H1 (cell line): ENCODE data around the gene RSPH9. TPM values are rescaled to one million over a fixed set of nuclear protein-coding genes. Genes with fewer than 3 reads are reported as not detected.

Source experiments
- CTCF ChIA-PET: fragments of 300-600 bp; sonication (Branson Sonifier 250); formaldehyde crosslinking; loops from one replicate; lab custom pipeline; 2021; ENCODE audit not compliant: partially characterized antibody; lab: Charles Lee
- POLR2A ChIA-PET: fragments of 300-600 bp; sonication (Branson Sonifier 250); formaldehyde crosslinking; loops from one replicate; lab custom pipeline; 2021; ENCODE audit warnings: inconsistent platforms; ENCODE audit not compliant: partially characterized antibody; lab: Charles Lee
- DNase-seq, 2 experiments: peaks; one replicate each; pipeline versions ENCODE4 v3.0.0 to v3.0.0-alpha.2; 2010 to 2022; ENCODE audit warnings: low spot score in 2 of 2, low read depth in 1 of 2, mixed read lengths in 1 of 2
- FAIRE-seq: peaks from 2 replicates; lab custom pipeline; 2011; peaks lifted over from hg19 to GRCh38; lab: Jason Lieb, UNC
- H2AFZ ChIP-seq: 2 replicates; pipeline ENCODE4 v1.8.1; 2012; ENCODE audit warnings: low read length, inconsistent platforms
- H2AK5ac ChIP-seq: 2 replicates; pipeline ENCODE4 v1.6.1; 2013; ENCODE audit warnings: low read depth, low read length
- H2BK120ac ChIP-seq: replicated peaks from 2 replicates; pipeline ENCODE3; 2013; ENCODE audit warnings: low read depth, low read length, inconsistent platforms
- H2BK12ac ChIP-seq: 2 replicates; pipeline ENCODE4 v1.6.1; 2013; ENCODE audit warnings: low read depth, low read length
- H2BK15ac ChIP-seq: 2 replicates; pipeline ENCODE4 v1.6.1; 2013; ENCODE audit warnings: low read length
- H2BK20ac ChIP-seq: 2 replicates; pipeline ENCODE4 v1.6.1; 2013; ENCODE audit warnings: low read length
- H2BK5ac ChIP-seq: 2 replicates; pipeline ENCODE4 v1.6.1; 2013; ENCODE audit warnings: low read depth, low read length
- H3K14ac ChIP-seq: 2 replicates; pipeline ENCODE4 v1.6.1; 2013; ENCODE audit warnings: inconsistent platforms; ENCODE audit not compliant: insufficient read length
- H3K18ac ChIP-seq: 2 replicates; pipeline ENCODE4 v1.6.1; 2013; ENCODE audit warnings: low read length; ENCODE audit errors: extremely low read depth
- H3K23ac ChIP-seq: 2 replicates; pipeline ENCODE4 v1.6.1; 2013; ENCODE audit warnings: inconsistent platforms; ENCODE audit not compliant: insufficient read length
- H3K23me2 ChIP-seq: 2 replicates; pipeline ENCODE4 v1.6.1; 2013; ENCODE audit warnings: low read depth, low read length
- H3K27ac ChIP-seq: 2 replicates; pipeline ENCODE4 v1.6.1; 2011; ENCODE audit warnings: low read depth, low read length, inconsistent platforms
- H3K27me3 ChIP-seq, 4 experiments: replicated peaks in 1 of 4; 1 replicate in 1 of 4; 2 replicates in 3 of 4; pipeline versions ENCODE4 v1.6.1 to v1.8.1; 2011 to 2013; ENCODE audit warnings: low read length in 3 of 4, mild to moderate bottlenecking in 3 of 4, inconsistent platforms in 2 of 4, mixed read lengths in 2 of 4, moderate library complexity in 1 of 4; ENCODE audit not compliant: control insufficient read depth in 3 of 4, insufficient read depth in 3 of 4; ENCODE audit errors: extremely low read depth in 1 of 4
- H3K36me3 ChIP-seq, 4 experiments: 2 replicates each; pipeline versions ENCODE4 v1.6.1 to v1.8.1; 2011 to 2013; ENCODE audit warnings: mild to moderate bottlenecking in 4 of 4, low read length in 3 of 4, moderate library complexity in 2 of 4, control low read depth in 1 of 4, inconsistent platforms in 1 of 4; ENCODE audit not compliant: insufficient read depth in 4 of 4, control insufficient read depth in 2 of 4
- H3K4ac ChIP-seq: replicated peaks from 2 replicates; pipeline ENCODE3; 2013; ENCODE audit warnings: low read length, low read depth, mixed read lengths, inconsistent platforms; ENCODE audit not compliant: insufficient read length
- H3K4me1 ChIP-seq, 4 experiments: replicated peaks in 1 of 4; 1 replicate in 1 of 4; 2 replicates in 3 of 4; pipeline versions ENCODE4 v1.6.1 to v1.8.1; 2011 to 2013; ENCODE audit warnings: low read length in 3 of 4, inconsistent platforms in 2 of 4, mixed read lengths in 1 of 4; ENCODE audit not compliant: insufficient read depth in 4 of 4, control insufficient read depth in 3 of 4
- H3K4me2 ChIP-seq, 2 experiments: 2 replicates each; pipeline versions ENCODE4 v1.6.1 to v1.8.1; 2011 to 2013; ENCODE audit warnings: low read depth in 2 of 2, low read length in 2 of 2, control low read depth in 1 of 2, inconsistent platforms in 1 of 2, mild to moderate bottlenecking in 1 of 2; ENCODE audit not compliant: insufficient read depth in 1 of 2
- H3K4me3 ChIP-seq, 4 experiments: fragments of 200-600, 300-600 bp in 1 of 4; sonication (generic), shearing (Covaris generic), sonication (Bioruptor Twin) in 1 of 4; 2 replicates each; pipeline versions ENCODE4 v1.5.1 to v1.8.1; 2011 to 2016; ENCODE audit warnings: low read length in 4 of 4, low read depth in 3 of 4, control low read depth in 2 of 4, inconsistent platforms in 2 of 4, mild to moderate bottlenecking in 2 of 4, mixed read lengths in 1 of 4, moderate library complexity in 1 of 4; ENCODE audit not compliant: insufficient read depth in 2 of 4; ENCODE audit errors: extremely low read depth in 1 of 4
- H3K56ac ChIP-seq: replicated peaks from 2 replicates; pipeline ENCODE3; 2013; ENCODE audit warnings: low read depth, mild to moderate bottlenecking, mixed read lengths, low read length, inconsistent platforms; ENCODE audit not compliant: insufficient read length
- H3K79me1 ChIP-seq: 2 replicates; pipeline ENCODE4 v1.6.1; 2013; ENCODE audit warnings: low read depth, low read length, control low read depth
- H3K79me2 ChIP-seq, 2 experiments: 2 replicates each; pipeline versions ENCODE4 v1.6.1 to v1.8.1; 2012 to 2013; ENCODE audit warnings: low read length in 2 of 2, mild to moderate bottlenecking in 2 of 2, inconsistent platforms in 1 of 2; ENCODE audit not compliant: insufficient read depth in 2 of 2, control insufficient read depth in 1 of 2
- H3K9ac ChIP-seq, 4 experiments: replicated peaks in 1 of 4; 1 replicate in 1 of 4; 2 replicates in 3 of 4; pipeline versions ENCODE4 v1.6.1 to v1.8.1; 2011 to 2013; ENCODE audit warnings: low read depth in 3 of 4, low read length in 3 of 4, control low read depth in 2 of 4, mild to moderate bottlenecking in 2 of 4, moderate library complexity in 2 of 4, inconsistent platforms in 1 of 4; ENCODE audit errors: extremely low read depth in 1 of 4
- H3K9me3 ChIP-seq, 2 experiments: 2 replicates each; pipeline versions ENCODE4 v1.6.1 to v1.8.1; 2012 to 2013; ENCODE audit warnings: mild to moderate bottlenecking in 2 of 2, moderate library complexity in 2 of 2, control low read depth in 1 of 2, inconsistent platforms in 1 of 2, low read depth in 1 of 2, low read length in 1 of 2, mixed read lengths in 1 of 2; ENCODE audit not compliant: insufficient read depth in 2 of 2
- H4K20me1 ChIP-seq, 2 experiments: replicated peaks in 1 of 2; 2 replicates each; pipeline versions ENCODE3 to v1.8.1; 2011 to 2013; ENCODE audit warnings: inconsistent platforms in 2 of 2, low read length in 2 of 2, mild to moderate bottlenecking in 1 of 2; ENCODE audit not compliant: insufficient read depth in 2 of 2, control insufficient read depth in 1 of 2
- H4K5ac ChIP-seq: 2 replicates; pipeline ENCODE4 v1.6.1; 2013; ENCODE audit warnings: low read length, low read depth, mixed read lengths, inconsistent platforms; ENCODE audit not compliant: insufficient read length
- H4K8ac ChIP-seq: 2 replicates; pipeline ENCODE4 v1.8.0; 2013; ENCODE audit warnings: mild to moderate bottlenecking, moderate library complexity, low read length, inconsistent platforms; ENCODE audit not compliant: insufficient read depth; ENCODE audit errors: extremely low read depth
- H4K91ac ChIP-seq: replicated peaks from 2 replicates; pipeline ENCODE3; 2013; ENCODE audit warnings: low read length, mixed read lengths, inconsistent platforms; ENCODE audit not compliant: insufficient read length
- ATF2 ChIP-seq: IDR thresholded peaks from 2 replicates; pipeline ENCODE4 v1.6.1; 2012; ENCODE audit warnings: low read length, inconsistent platforms
- E2F6 ChIP-seq: IDR thresholded peaks from 2 replicates; pipeline ENCODE4 v1.6.1; 2012; ENCODE audit warnings: inconsistent platforms
- KDM1A ChIP-seq: fragments of 200-600, 300-600 bp; sonication (generic); IDR thresholded peaks from 2 replicates; pipeline ENCODE4 v1.7.1; 2016; ENCODE audit warnings: mild to moderate bottlenecking, low read length, borderline replicate concordance
- KDM5A ChIP-seq: fragments of 200-600 bp; IDR thresholded peaks from 2 replicates; pipeline ENCODE4 v1.7.1; 2012; ENCODE audit warnings: mild to moderate bottlenecking, low read length, inconsistent platforms, mixed read lengths
- POU5F1 ChIP-seq: IDR thresholded peaks from 2 replicates; pipeline ENCODE4 v1.6.1; 2011; ENCODE audit warnings: low read depth, mild to moderate bottlenecking, low read length, moderate library complexity
- SP1 ChIP-seq: IDR thresholded peaks from 2 replicates; pipeline ENCODE4 v1.6.1; 2011; ENCODE audit warnings: low read depth, low read length
- SRF ChIP-seq: IDR thresholded peaks from 2 replicates; pipeline ENCODE4 v1.6.1; 2011; ENCODE audit warnings: mild to moderate bottlenecking, low read depth, low read length, moderate library complexity
- WGBS, 2 experiments: shearing (Covaris generic) in 1 of 2; methylation state at CpG; one replicate each; pipeline versions ENCODE4 v1.1.6 to v1.1.7; 2013 to 2015; ENCODE audit warnings: low lambda C conversion rate in 2 of 2, mixed read lengths in 2 of 2, inconsistent platforms in 1 of 2, low coverage in 1 of 2, missing lambda C conversion rate in 1 of 2; ENCODE audit not compliant: insufficient replicate concordance in 2 of 2, insufficient coverage in 1 of 2, insufficient read length in 1 of 2; ENCODE audit errors: extremely low coverage in 1 of 2, missing lambda C conversion rate in 1 of 2; 5-methylcytosine and 5-hydroxymethylcytosine counted together
- polyA plus RNA-seq, 7 experiments: library from polyadenylated mRNA; depleted of rRNA in 3 of 7; stranded (reverse) in 5 of 7; unstranded in 2 of 7; fragments of >200 nt in 5 of 7; fragments of 200-250 nt in 2 of 7; gene quantifications; 1 replicate in 5 of 7; 2 replicates in 1 of 7; 4 replicates in 1 of 7; pipeline versions ENCODE4 v1.2.1 to v1.2.3, GENCODE V29; 2011 to 2013; ENCODE audit warnings: missing spikeins in 2 of 7, mixed read lengths in 2 of 7
- total RNA-seq: library from RNA; stranded (reverse); fragmentation: NEBNext Ultra II Directional; extraction: Animal tissue kit (Norgen Biotek cat#: 25700); gene quantifications from 2 replicates; pipeline ENCODE4 v1.2.1, GENCODE V29; 2021

The RSPH9 gene
- total and polyA plus RNA-seq, 2 of the 8 experiments (the other 6 are each of a cell fraction or from before 2014, with no cell fraction given): 0.15 to 0.23 TPM

- Histone ChIP-seq H3K4me3 (no peak overlapping the region), H3K79me1 (peaks cover 18% of the 10 kb centered on the region), H3K27ac (no peak overlapping the region), H2BK15ac (no peak overlapping the region), H3K14ac (no peak overlapping the region), H3K18ac (no peak overlapping the region), H4K91ac (no peak overlapping the region), H3K4me1 (0 out of 7 replicates have a peak, but pooled peaks cover 0 to 5% (median 0%) of the 10 kb centered on the region in 4 experiments), H3K4me2 (no peak overlapping the region), H2BK120ac (no peak overlapping the region), H2AK5ac (no peak overlapping the region), H3K79me2 (peaks cover under 1 to 32% of the 10 kb centered on the region in 2 experiments), H3K56ac (no peak overlapping the region), H4K8ac (no peak overlapping the region), H3K23me2 (no peaks in the 10 kb centered on the region), H2AFZ (no peak overlapping the region), H3K27me3 (no peaks in the 10 kb centered on the region), H2BK20ac (no peak overlapping the region), H4K20me1 (peaks cover 2 to 20% of the 10 kb centered on the region in 2 experiments), H3K23ac (no peak overlapping the region), H3K4ac (no peak overlapping the region), H4K5ac (no peak overlapping the region), H3K9me3 (no peaks in the 10 kb centered on the region), H2BK5ac (no peak overlapping the region), H2BK12ac (no peak overlapping the region), H3K9ac (no peak overlapping the region), H3K36me3 (peaks cover 29 to 56% (median 43%) of the 10 kb centered on the region in 4 experiments)
- DNase-seq: no peak
- FAIRE-seq: no peak
- ChIA-PET CTCF (interaction anchor here (0.6 to 5.2 kb wide), 4 partner anchors 11 to 400 kb away, joined by 3 to 58 read pairs (median 4); no protein-coding TSS in a partner anchor), POLR2A (interaction anchor here (1.4 to 2.3 kb wide), 3 partner anchors 12 to 64 kb away, joined by 3 to 10 read pairs (median 4); no protein-coding TSS in a partner anchor)
- no peak for TF ChIP-seq KDM5A
- TF ChIP-seq E2F6: no peak
- no peak for TF ChIP-seq SRF
- no peak for TF ChIP-seq KDM1A
- no peak for TF ChIP-seq POU5F1
- TF ChIP-seq SP1: no peak
- TF ChIP-seq ATF2: no peak
- 86% methylated on average over 6 of the region's 6 CpGs; no CpG with 5 or more reads in 1 of the 2 experiments for WGBS, 2 experiments
These were observed 34.2 kb downstream of the RSPH9 start for GRCh38 chr6:43679057-43679456.
